Measurements from ENCODE around the gene TSPEAR.

DNA sequence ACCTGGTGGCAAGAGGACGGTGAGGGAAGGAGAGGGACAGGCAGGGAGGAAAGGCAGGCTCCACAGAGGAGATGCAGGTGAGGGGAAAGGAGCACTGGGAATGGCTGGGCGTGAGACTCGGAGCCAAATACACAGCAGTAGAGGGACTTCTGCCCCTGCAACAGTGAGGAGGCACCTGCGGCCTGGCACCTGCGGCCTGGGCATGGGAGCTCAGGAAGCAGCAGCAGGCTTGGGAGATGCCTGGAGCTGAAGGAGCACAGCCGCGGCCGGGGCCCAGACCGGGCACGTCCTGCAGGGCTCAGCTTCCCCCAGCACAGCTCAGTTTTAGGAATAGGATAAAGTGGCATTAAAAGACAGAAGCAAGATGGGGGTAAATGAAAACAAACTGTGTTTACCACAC is 20.9 kb upstream of the TSPEAR start:
- TF ChIP-seq, protein P1, sequence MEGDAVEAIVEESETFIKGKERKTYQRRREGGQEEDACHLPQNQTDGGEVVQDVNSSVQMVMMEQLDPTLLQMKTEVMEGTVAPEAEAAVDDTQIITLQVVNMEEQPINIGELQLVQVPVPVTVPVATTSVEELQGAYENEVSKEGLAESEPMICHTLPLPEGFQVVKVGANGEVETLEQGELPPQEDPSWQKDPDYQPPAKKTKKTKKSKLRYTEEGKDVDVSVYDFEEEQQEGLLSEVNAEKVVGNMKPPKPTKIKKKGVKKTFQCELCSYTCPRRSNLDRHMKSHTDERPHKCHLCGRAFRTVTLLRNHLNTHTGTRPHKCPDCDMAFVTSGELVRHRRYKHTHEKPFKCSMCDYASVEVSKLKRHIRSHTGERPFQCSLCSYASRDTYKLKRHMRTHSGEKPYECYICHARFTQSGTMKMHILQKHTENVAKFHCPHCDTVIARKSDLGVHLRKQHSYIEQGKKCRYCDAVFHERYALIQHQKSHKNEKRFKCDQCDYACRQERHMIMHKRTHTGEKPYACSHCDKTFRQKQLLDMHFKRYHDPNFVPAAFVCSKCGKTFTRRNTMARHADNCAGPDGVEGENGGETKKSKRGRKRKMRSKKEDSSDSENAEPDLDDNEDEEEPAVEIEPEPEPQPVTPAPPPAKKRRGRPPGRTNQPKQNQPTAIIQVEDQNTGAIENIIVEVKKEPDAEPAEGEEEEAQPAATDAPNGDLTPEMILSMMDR (conservative IDR thresholded peaks at IDR 0.05 in 1 of 2, IDR thresholded peaks at IDR 0.05 in 1 of 2; ENCODE audit: low read depth in 1 of 2, low read length in 2 of 2): no peak
- TF ChIP-seq EZH2 (IDR thresholded peaks at IDR 0.05; ENCODE audit: low read length, missing control alignments): no peak

Measured in fibroblast of lung (primary cell).